Mucosa of gallbladder (tissue), 1 donor: ENCODE data around the gene GAL3ST2. TPM values are rescaled to one million over a fixed set of nuclear protein-coding genes. Genes with fewer than 3 reads are reported as not detected.
"Not testable (repeated sequence)": the region's sequence is repeated elsewhere in the genome, so short reads cannot be mapped to it uniquely, and the experiment has no call there.

Experiments
- DNase-seq: peaks from one replicate; pipeline ENCODE4 v3.0.0-alpha.2; 2020; ENCODE audit warnings: low spot score
- total RNA-seq: library from RNA; stranded (reverse); gene quantifications from one replicate; pipeline ENCODE4 v1.2.1, GENCODE V29; 2021
- donor health status: DM: no; HTN: no; CAD: no.

GAL3ST2 gene
- total RNA-seq, 1 donor from 2014 or later: 26.4 TPM

GRCh38 chr2:241819947-241820624 is 43.5 kb downstream of the GAL3ST2 start:
- not testable (repeated sequence) for DNase-seq

- no peak for DNase-seq
These were observed 44.2 kb downstream of the GAL3ST2 start for GRCh38 chr2:241820625-241821384.

GRCh38 chr2:241821460-241822263 is 45.0 kb downstream of the GAL3ST2 start:
- no peak for DNase-seq

- no peak for DNase-seq
These were observed 45.6 kb downstream of the GAL3ST2 start for GRCh38 chr2:241822264-241822623.

- DNase-seq: not testable (repeated sequence)
These were observed 47.2 kb downstream of the GAL3ST2 start for GRCh38 chr2:241823531-241824437.

GRCh38 chr2:241827394-241827793 is 50.8 kb downstream of the GAL3ST2 start:
- no peak for DNase-seq

- no peak for DNase-seq
These were observed 56.6 kb downstream of the GAL3ST2 start for GRCh38 chr2:241833101-241833663.

- not testable (repeated sequence) for DNase-seq
These were observed 57.3 kb downstream of the GAL3ST2 start for GRCh38 chr2:241833756-241834526.

- DNase-seq: no peak
These were observed 58.0 kb downstream of the GAL3ST2 start for GRCh38 chr2:241834527-241835210.

GRCh38 chr2:241835611-241836010 is 59.0 kb downstream of the GAL3ST2 start:
- no peak for DNase-seq

GRCh38 chr2:241836292-241836691 is 59.7 kb downstream of the GAL3ST2 start:
- no peak for DNase-seq

GRCh38 chr2:241837197-241837965 is 60.8 kb downstream of the GAL3ST2 start:
- no peak for DNase-seq

- no peak for DNase-seq
These were observed 64.8 kb downstream of the GAL3ST2 start for GRCh38 chr2:241841181-241842066.

GRCh38 chr2:241842067-241842415 is 65.4 kb downstream of the GAL3ST2 start:
- DNase-seq: no peak

- peak; percentile 55 for DNase-seq
These were observed 66.1 kb downstream of the GAL3ST2 start for GRCh38 chr2:241842620-241843211.

- DNase-seq: no peak
These were observed 66.9 kb downstream of the GAL3ST2 start for GRCh38 chr2:241843321-241844065.
